Activated naive CD4-positive, alpha-beta T cell treated with anti-CD3 and anti-CD28 coated beads, Interleukin-2, amount 50 U/mL, for 24 hours (primary cell): ENCODE data around the gene TMEM259.

Experiments used
- H3K27ac Mint-ChIP-seq: one replicate; pipeline ENCODE4 v1.8.0; 2021; ENCODE audit warnings: mild to moderate bottlenecking, mixed read lengths
- H3K27me3 Mint-ChIP-seq: one replicate; pipeline ENCODE4 v1.8.0; 2021; ENCODE audit warnings: mixed read lengths
- H3K36me3 Mint-ChIP-seq: one replicate; pipeline ENCODE4 v1.8.0; 2021; ENCODE audit warnings: mixed read lengths
- H3K4me1 Mint-ChIP-seq: one replicate; pipeline ENCODE4 v1.8.0; 2021; ENCODE audit warnings: mixed read lengths
- H3K4me3 Mint-ChIP-seq: one replicate; pipeline ENCODE4 v1.8.0; 2021; ENCODE audit warnings: mild to moderate bottlenecking, mixed read lengths
- H3K9me3 Mint-ChIP-seq: one replicate; pipeline ENCODE4 v1.8.0; 2021; ENCODE audit warnings: mixed read lengths

Gene TMEM259

DNA sequence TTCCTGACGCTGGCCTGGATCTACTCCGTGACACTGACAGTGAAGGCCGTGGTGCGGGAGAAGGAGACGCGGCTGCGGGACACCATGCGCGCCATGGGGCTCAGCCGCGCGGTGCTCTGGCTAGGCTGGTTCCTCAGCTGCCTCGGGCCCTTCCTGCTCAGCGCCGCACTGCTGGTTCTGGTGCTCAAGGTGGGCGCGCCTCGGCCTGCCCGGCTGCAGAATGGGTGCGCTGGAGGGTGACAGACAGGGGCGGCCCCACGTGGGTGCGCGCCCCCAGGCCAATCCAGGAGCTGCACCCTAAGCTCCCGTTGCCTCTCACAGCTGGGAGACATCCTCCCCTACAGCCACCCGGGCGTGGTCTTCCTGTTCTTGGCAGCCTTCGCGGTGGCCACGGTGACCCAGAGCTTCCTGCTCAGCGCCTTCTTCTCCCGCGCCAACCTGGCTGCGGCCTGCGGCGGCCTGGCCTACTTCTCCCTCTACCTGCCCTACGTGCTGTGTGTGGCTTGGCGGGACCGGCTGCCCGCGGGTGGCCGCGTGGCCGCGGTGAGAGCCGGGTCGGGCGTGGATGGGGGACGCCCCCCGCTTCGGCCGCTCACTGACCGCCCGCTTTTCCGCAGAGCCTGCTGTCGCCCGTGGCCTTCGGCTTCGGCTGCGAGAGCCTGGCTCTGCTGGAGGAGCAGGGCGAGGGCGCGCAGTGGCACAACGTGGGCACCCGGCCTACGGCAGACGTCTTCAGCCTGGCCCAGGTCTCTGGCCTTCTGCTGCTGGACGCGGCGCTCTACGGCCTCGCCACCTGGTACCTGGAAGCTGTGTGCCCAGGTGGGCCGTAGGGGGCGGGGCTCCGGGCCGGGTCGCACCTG lies 26.1 kb upstream of the TMEM259 start:
- Mint-ChIP-seq H3K4me1 (peaks cover 7% of the 10 kb centered on the region), H3K36me3 (no peaks in the 10 kb centered on the region), H3K4me3 (no peak overlapping the region), H3K27ac (no peak overlapping the region), H3K27me3 (no peaks in the 10 kb centered on the region), H3K9me3 (no peaks in the 10 kb centered on the region)

DNA sequence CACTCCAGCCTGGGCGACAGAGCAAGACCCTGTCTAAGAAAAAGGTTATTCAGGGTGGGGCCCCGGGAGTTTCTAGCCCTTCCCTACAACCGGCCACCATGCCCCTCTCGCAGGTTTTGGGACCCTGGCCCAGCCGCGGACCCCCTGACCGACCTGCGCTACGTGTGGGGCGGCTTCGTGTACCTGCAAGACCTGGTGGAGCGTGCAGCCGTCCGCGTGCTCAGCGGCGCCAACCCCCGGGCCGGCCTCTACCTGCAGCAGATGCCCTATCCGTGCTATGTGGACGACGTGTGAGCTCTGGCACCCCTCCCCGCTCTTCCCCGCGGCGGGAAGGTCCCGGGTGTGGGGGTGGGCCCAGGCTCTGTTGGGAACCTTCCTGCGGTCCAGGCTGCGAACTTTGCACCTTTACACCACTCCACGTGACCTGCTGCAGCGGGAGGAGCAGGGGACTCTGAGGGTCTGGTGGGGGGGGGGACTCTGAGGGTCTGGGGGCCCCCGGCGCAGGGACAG lies 25.2 kb upstream of the TMEM259 start:
- Mint-ChIP-seq H3K9me3 (no peaks in the 10 kb centered on the region), H3K27ac (no peak overlapping the region), H3K4me1 (peaks cover 6% of the 10 kb centered on the region), H3K27me3 (no peaks in the 10 kb centered on the region), H3K36me3 (no peaks in the 10 kb centered on the region), H3K4me3 (no peak overlapping the region)

DNA sequence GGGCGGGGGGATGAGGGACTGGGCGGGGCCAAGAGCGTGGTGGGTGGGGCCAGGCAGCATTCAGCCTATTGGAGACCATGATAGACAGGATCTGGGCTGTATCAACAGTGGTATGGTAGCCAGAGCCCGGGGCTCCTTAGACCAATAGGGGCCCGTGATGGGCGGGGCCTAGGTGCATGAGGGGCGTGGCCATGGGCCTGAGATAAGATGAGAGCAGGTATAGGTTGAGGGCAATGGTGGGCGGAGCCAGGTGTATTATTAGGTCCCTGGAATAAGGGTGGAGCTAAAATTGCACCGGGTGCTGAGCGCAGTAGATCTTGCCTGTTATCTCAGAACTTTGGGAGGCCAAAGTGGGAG lies 24.3 kb upstream of the TMEM259 start:
- Mint-ChIP-seq H3K27me3 (no peaks in the 10 kb centered on the region), H3K4me1 (peaks cover 12% of the 10 kb centered on the region), H3K9me3 (no peaks in the 10 kb centered on the region), H3K4me3 (no peak overlapping the region), H3K36me3 (no peaks in the 10 kb centered on the region), H3K27ac (peak overlapping the region; percentile 35)

DNA sequence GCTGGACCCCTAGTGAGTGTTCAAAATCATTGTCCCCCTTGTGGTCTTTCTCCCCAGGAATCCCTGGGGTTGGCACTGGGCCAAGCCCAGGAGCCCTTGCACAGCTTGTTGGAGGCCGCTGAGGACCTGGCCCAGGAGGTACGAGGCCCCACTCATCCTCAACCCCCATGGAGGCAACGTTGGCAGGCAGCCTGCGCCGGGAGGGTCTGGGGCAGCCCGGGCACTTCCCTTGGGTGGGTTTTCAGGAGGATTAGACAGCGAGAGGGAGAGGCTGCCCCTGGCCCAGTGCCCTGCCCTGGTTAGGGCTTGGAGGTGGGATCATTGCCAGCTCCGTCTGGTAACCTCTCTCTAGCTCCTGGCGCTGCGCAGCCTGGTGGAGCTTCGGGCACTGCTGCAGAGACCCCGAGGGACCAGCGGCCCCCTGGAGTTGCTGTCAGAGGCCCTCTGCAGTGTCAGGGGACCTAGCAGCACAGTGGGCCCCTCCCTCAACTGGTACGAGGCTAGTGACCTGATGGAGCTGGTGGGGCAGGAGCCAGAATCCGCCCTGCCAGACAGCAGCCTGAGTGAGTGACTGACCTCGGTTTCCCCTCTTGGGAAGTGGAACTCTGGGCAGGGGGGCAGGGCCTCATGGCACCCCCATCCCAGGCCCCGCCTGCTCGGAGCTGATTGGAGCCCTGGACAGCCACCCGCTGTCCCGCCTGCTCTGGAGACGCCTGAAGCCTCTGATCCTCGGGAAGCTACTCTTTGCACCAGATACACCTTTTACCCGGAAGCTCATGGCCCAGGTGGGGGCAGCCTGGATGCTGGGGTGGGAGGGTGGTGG lies 22.0 kb upstream of the TMEM259 start:
- Mint-ChIP-seq H3K27ac (no peak overlapping the region), H3K9me3 (no peaks in the 10 kb centered on the region), H3K4me3 (peak overlapping the region; percentile 11), H3K4me1 (peaks cover 33% of the 10 kb centered on the region), H3K36me3 (no peaks in the 10 kb centered on the region), H3K27me3 (no peaks in the 10 kb centered on the region)

DNA sequence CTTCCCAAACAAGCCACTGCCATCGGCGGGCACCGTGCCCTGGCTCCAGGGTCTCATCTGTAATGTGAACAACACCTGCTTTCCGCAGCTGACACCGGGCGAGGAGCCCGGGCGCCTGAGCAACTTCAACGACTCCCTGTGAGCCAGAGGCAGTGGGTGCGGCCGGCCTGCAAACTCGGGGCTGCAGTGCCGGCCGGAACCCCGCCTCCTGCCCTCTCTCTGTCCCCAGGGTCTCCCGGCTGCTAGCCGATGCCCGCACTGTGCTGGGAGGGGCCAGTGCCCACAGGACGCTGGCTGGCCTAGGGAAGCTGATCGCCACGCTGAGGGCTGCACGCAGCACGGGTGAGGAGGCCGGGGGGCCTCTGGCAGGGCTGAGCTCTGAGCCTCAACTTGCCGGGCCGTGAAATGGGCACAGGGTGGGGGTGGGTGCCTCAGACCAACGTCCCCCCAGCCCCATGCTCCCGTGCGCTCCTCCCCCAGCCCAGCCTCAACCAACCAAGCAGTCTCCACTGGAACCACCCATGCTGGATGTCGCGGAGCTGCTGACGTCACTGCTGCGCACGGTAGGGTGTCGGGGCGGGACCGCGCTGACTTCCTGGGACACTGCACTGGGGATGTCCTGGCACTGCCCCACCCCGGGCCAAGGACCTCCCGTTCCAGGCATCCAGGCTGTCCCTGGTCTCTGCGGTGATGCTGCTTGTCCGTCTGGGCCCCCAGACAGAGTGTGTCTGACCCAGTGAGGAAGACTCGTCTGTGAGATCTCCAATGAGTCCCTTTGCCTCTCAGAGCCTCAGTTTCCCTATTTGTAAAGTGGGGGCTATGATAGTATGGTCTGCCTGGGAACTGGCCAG lies 21.1 kb upstream of the TMEM259 start:
- H3K36me3 Mint-ChIP-seq, result peaks cover 2% of the 10 kb centered on the region
- H3K9me3 Mint-ChIP-seq, result no peaks in the 10 kb centered on the region
- peaks cover 40% of the 10 kb centered on the region for H3K4me1 Mint-ChIP-seq
- H3K27me3 Mint-ChIP-seq, result no peaks in the 10 kb centered on the region
- H3K27ac Mint-ChIP-seq, result no peak overlapping the region
- peak overlapping the region; percentile 11 for H3K4me3 Mint-ChIP-seq

DNA sequence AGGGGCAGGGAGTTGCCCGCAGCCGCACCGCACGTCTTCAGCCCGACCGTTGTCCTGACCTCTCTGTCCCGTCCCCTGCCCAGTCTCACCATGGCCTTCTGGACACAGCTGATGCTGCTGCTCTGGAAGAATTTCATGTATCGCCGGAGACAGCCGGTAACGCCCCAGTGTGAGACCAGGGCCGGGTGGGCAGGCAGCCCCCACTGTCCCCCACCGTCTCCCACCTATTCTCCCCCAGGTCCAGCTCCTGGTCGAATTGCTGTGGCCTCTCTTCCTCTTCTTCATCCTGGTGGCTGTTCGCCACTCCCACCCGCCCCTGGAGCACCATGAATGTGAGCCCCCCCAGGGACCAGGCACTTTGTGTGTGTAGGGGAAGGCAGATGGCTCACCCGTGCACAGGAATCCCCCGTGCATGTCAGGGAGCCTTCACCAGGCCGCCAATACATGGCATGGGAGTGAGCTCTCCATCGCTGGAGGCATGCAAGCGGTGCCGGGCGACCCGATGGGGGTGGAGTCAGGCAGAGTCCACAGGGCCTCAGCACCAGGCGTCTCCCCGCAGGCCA lies 20.4 kb upstream of the TMEM259 start:
- Mint-ChIP-seq H3K4me1 (peaks cover 40% of the 10 kb centered on the region), H3K4me3 (peak overlapping the region; percentile 96), H3K36me3 (peaks cover 4% of the 10 kb centered on the region), H3K27me3 (no peaks in the 10 kb centered on the region), H3K9me3 (no peaks in the 10 kb centered on the region), H3K27ac (no peak overlapping the region)

DNA sequence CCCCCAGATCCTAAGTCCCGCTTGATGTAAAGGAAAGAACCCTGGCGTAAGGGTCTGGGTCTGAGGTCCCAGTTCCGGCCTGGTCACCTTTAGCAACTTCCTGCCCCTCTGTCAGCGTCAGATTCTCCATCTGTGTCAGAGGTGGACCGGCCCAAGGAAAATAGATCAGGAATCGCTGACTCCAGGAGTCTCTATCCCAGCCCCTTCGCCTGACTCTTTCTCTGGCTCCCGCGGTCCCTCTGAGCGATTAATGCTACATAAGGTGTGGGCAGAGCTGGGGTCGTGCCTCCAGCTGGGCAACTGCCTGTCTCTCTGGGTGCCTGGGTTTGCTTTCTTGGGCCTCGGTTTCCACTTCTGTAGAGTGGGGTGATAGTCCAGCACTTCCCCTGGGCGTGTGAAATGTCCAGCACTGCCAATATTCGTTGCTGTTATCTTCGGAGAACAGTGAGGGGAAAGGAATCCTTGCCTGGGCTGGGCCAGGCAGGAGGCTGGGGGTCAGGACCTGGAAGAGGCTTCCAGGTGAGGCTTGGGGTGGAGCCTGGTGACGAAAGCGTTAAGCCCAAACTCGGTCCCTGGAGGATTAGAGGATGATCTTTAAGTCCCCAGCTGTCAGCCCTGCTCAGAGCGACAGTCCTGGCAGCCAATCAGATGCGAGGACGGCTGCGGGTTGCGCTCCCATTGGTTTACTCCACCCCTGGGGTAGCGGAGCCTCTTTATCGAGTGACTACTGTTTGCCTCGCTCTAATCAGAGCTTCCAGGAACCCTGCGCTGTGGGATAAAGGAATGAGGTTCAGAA lies 19.8 kb upstream of the TMEM259 start:
- Mint-ChIP-seq H3K36me3 (peaks cover 4% of the 10 kb centered on the region), H3K4me1 (peaks cover 40% of the 10 kb centered on the region), H3K27ac (peak overlapping the region; percentile 56), H3K4me3 (peak overlapping the region; percentile 96), H3K9me3 (no peaks in the 10 kb centered on the region), H3K27me3 (no peaks in the 10 kb centered on the region)

DNA sequence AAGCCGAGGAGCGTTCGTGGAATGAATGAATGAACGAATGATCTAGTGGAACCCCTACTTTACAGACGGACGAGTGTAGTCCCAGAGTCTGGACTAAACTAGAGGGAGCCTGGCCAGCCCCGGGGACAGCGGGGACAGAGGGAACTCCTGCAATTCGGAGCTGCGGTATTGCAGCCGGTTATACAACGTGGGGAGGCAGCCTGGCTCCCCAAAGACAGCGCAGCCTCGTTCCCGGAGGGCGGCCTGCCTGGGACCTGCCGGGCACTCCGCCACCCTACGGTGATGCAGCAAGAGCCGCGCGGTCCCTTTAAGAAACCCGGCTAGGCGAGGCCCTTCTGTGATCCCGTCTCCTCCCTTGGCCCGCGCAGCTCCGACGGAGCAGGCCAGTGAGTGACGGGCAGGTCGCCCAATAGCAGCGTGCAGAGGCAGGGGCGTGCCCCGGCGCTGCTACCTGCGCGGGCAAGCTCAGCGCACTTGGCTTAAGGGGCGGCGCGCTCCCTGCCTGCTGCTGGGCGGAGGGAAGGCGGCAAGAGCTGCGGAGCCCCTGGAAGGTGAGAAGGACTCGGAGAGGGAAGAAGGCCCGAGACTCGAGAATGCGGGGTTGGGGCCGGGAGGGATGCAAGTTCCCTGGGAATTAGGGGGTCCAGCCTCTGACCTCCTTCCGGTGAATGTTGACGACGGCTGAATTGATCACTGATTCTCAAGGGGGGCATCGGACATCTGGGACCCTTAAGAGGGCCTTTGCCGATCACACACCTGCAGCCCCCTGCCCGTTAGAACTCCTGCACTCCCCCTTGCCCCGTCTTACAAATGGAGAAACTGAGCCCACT lies 18.9 kb upstream of the TMEM259 start, which contains the start of gene ABCA7:
ABCA7 (plus strand) TSS at position 462 of the 830 bp plus-strand sequence. CDS start 1,255 bp downstream, outside the sequence.
- H3K27ac Mint-ChIP-seq, result peak within 1 kb of the TSS; percentile 56
- peaks cover 4% of the 10 kb centered on the region for H3K36me3 Mint-ChIP-seq
- no peaks in the 10 kb centered on the region for H3K27me3 Mint-ChIP-seq
- H3K4me1 Mint-ChIP-seq, result peaks cover 41% of the 10 kb centered on the region
- H3K4me3 Mint-ChIP-seq, result peak within 1 kb of the TSS; percentile 96
- H3K9me3 Mint-ChIP-seq, result no peaks in the 10 kb centered on the region

DNA sequence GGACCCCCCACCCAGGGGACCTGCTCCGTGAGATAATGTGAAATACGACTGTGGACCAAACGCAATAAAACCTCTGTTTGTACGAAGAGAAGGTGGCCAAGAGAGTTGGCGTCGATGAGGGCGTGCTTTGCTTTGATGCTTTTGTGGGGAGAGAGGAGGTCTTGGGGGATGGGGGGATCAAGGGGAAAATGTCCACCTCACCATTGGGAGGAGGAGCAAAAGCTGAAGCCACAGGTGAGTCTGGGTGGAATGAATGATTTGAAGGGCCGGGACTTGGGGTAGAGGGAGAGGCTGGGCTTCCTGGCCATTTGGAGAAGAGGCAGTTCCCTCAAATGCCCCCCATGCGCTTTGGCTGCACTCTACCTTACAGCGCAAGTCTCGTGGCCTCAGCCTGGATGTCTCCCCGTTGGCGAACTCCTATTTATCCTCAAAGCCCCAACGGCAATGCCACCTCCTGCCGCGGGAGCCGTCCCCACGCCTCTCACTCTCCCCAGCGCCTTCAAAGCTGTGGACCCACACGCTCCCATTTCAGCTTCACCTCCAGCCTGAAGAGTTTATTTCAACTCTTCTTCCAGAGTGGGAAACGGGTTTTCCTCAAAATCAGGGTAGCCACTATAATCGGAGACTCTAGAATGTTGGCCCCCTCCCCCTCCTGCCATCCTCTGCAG lies 18.2 kb upstream of the TMEM259 start:
- Mint-ChIP-seq H3K36me3 (peaks cover 4% of the 10 kb centered on the region), H3K27ac (peak overlapping the region; percentile 56), H3K27me3 (no peaks in the 10 kb centered on the region), H3K4me3 (peak overlapping the region; percentile 96), H3K4me1 (peaks cover 41% of the 10 kb centered on the region), H3K9me3 (no peaks in the 10 kb centered on the region)

DNA sequence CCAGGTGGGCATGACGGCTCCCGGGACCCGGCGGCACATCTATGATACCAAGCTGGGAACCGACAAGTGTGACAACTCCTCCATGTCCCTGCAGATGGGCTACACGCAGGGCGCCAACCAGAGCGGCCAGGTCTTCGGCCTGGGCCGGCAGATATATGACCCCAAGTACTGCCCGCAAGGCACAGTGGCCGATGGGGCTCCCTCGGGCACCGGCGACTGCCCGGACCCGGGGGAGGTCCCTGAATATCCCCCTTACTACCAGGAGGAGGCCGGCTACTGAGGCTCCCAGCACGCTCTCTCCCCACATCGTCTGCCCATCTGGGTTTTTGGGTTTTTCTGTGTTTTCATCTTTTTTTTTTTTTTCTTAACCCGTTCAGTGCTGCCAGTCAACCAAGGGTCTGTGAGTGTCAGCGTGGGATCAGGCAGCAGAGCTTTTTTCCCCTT lies 16.7 kb upstream of the TMEM259 start:
- Mint-ChIP-seq H3K36me3 (peaks cover 4% of the 10 kb centered on the region), H3K27me3 (no peaks in the 10 kb centered on the region), H3K27ac (peak overlapping the region; percentile 62), H3K4me3 (peak overlapping the region; percentile 63), H3K4me1 (peaks cover 49% of the 10 kb centered on the region), H3K9me3 (no peaks in the 10 kb centered on the region)

DNA sequence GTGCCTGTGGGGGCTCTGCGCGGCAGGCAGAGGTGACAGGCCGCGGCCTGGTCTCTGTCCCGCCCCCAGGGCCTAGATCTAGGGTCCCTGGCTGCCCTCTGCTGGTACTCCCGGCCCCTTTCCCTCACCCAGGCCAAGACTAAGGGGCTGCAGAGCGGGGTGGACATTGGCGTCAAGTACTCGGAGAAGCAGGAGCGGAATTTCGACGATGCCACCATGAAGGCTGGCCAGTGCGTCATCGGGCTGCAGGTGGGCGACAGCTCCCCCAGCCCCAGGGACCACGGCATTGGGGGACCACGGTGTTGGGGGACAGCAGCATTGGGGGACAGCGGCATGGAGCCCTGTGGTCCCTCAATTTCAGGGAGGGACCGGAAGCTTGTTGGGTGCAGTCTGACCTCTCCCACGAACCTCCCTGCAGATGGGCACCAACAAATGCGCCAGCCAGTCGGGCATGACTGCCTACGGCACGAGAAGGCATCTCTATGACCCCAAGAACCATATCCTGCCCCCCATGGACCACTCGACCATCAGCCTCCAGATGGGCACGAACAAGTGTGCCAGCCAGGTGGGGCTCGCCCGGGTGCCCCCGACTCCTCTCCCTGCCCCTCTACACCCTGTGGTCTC lies 15.2 kb upstream of the TMEM259 start:
- Mint-ChIP-seq H3K36me3 (peaks cover 4% of the 10 kb centered on the region), H3K4me1 (peaks cover 51% of the 10 kb centered on the region), H3K9me3 (no peaks in the 10 kb centered on the region), H3K27me3 (no peaks in the 10 kb centered on the region), H3K27ac (peak overlapping the region; percentile 8), H3K4me3 (no peak overlapping the region)

DNA sequence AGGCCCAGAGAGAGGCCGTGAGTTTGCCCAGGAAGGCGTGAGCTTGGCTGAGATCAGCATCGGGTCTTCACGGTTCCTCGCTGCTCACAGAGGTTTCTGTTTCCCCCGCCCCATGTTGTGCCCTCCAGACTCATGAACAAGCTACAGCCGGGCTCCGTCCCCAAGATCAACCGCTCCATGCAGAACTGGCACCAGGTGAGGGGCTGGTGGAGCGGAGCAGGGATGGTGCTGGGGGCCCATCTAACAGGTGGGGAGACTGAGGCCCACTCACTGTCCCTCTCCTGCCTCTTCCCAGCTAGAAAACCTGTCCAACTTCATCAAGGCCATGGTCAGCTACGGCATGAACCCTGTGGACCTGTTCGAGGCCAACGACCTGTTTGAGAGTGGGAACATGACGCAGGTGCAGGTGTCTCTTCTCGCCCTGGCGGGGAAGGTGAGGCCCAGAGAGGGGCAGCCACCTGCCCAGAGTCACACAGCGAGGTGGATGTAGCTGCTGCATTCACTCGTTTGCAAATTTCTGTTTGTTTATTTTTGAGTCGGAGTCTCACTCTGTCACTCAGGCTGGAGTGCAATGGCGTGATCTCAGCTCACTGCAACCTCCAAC lies 11.4 kb upstream of the TMEM259 start:
- peaks cover 4% of the 10 kb centered on the region for H3K36me3 Mint-ChIP-seq
- H3K27me3 Mint-ChIP-seq, result no peaks in the 10 kb centered on the region
- H3K4me3 Mint-ChIP-seq, result no peak overlapping the region
- no peak overlapping the region for H3K27ac Mint-ChIP-seq
- H3K9me3 Mint-ChIP-seq, result no peaks in the 10 kb centered on the region
- H3K4me1 Mint-ChIP-seq, result peaks cover 35% of the 10 kb centered on the region
